ENCODE data around the gene C3orf33.

Gene C3orf33

GRCh38 chr3:155741603-155742002 lies 64.5 kb downstream of the C3orf33 start:
- no peak for DNase-seq

DNA sequence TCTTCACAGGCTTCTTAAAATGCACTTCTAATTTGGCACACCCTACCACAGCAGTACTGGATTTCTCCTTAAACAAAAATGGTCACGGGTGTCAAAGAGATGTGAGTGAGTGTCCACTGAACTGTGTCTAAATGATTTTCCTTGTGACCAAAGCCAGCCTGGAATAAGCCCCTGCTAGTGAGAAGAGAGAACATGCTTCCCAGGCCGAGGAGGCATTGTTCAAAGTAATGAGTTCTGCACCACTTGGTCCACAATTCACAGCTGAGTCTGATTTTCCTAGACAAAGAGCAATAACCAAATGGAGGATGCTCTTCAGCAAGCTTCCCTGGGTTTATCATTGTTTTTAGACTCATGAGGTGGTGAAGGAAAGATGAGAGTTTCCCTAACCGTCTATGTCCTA lies 65.0 kb downstream of the C3orf33 start:
- DNase-seq = no peak

- no peak for DNase-seq
These were observed 66.9 kb downstream of the C3orf33 start for GRCh38 chr3:155739154-155739553.

DNA sequence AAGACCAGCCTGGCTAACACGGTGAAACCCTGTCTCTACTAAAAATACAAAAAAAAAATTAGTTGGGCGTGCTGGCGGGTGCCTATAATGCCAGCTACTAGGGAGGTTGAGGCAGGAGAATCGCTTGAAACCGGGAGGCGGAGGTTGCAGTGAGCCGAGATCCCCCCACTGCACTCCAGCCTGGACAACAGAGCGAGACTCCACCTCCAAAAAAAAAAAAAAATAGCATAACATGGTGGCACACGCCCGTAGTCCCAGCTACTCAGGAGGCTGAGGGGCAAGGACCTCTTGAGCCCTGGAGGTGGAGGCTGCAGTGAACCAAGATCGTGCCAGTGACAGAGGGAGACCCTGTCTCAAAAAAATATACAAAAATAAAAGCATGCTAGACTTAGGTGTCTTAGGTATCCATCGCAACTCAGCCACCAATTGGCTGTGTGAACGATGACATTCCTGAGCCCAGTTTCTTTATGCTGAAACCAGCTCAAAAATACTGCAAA lies 67.5 kb downstream of the C3orf33 start:
- DNase-seq = no peak

GRCh38 chr3:155737844-155738460 lies 68.1 kb downstream of the C3orf33 start:
- DNase-seq = peak; percentile 25 to 35

DNA sequence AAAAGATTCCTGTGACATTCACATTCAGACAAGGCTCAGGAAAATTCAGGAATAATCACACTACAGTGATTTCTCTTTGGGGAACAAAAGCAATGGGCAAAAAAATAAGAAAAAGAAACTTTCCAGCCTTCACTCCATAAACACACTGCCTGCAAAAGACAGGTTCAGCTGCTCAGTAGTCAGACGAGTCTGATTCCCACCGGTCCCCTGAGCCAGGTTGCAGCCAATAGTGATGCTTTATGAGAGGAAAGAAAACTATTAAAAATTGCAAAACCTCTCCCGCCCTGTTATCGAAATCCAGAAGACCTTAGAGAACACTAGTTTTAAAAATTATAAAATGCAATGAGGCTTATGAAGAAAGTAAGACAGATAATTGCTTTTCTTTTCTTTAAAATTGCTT lies 69.7 kb downstream of the C3orf33 start:
- no peak for DNase-seq

GRCh38 chr3:155730843-155731242 lies 75.2 kb downstream of the C3orf33 start:
- no peak for DNase-seq

DNA sequence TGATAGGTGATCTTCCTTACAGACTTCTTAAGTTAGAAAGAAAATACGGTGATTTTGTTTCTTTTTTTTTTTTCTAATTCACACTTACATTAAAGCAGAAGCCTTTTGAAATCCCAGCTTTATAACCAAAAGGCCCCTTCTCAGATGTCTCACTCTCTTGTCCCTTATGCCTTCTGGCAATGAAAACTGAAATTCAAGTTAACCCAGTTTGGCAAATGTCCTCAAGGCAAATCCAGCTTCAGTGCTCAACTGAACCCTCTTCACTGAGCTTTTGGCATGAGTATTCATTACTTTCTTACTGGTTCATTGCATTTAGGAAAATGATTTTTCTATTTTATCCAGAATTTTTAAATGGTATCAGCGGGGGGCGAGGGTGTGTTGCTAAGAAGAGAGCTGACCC lies 78.2 kb downstream of the C3orf33 start:
- DNase-seq = no peak

DNA sequence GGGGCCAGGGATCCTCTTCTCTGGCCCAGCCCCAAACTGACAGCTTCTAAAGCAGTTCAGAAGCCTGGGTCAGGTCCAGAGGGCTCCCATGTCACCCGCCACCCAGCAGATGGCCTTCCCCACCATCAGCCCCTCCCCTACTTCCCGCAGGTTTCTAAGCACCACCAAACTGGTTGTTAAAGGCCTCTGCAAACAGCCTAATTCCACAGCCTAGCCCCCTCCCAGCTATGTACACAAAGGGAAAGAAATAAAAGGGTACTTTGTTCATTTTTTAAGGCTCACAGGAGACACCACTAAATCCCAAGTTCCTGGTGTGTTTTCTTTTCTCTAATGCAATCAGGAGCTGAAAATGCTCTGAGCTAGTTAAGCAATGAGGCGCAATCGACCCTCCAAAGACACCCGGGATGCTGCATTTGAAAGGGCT lies 91.8 kb downstream of the C3orf33 start:
- no peak for DNase-seq
